Measurements from ENCODE around the gene SELENOV.

Gene SELENOV

GRCh38 chr19:39489756-39490155 lies 25.2 kb upstream of the SELENOV start:
- in situ Hi-C loops (cut with MboI; ENCODE audit: low pct_unique_long_range_greater_than_20kb, low sequenced_read_pairs): no loop called here
- DNase-seq: no peak

DNA sequence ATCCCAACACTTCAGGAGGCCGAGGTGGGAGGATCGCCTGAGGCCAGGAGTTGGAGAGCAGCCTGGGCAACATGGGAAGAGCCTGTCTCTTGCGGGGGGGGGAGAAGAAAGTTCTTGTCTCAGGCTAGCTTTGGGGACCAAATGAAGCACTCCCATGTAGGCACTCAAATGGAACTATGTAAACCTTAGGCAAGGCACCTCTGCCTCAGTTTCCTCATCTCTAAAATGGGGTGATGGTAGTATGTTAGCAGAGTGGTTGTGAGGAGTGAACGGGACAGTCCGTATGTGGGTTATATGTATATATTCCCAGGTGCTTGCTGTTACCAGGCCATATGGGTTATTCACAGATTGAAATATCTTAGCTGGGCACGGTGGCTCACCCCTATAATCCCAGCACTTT lies 22.7 kb upstream of the SELENOV start:
- no peak for DNase-seq
- in situ Hi-C loops (cut with MboI; ENCODE audit: low pct_unique_long_range_greater_than_20kb, low sequenced_read_pairs): no loop called here

DNA sequence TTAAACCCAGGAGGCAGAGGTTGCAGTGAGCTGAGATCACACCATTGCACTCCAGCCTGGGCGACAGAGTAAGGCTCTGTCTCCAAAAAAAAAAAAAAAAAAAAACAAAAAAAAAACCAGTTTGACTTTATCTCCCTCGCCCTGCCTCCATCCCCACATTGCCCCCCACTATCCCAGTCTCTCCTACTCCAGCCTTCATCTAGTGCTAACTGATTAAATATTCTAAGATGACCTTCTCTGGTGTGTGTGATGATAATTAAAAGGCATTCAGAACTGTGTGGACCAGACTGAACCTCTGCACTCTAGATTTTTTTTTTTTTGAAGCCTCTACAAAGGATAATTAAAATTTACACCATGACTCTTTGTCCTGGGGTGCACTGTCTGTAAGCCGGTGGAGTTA lies 22.2 kb upstream of the SELENOV start:
- DNase-seq: no peak
- in situ Hi-C loops (cut with MboI; ENCODE audit: low pct_unique_long_range_greater_than_20kb, low sequenced_read_pairs): no loop called here

DNA sequence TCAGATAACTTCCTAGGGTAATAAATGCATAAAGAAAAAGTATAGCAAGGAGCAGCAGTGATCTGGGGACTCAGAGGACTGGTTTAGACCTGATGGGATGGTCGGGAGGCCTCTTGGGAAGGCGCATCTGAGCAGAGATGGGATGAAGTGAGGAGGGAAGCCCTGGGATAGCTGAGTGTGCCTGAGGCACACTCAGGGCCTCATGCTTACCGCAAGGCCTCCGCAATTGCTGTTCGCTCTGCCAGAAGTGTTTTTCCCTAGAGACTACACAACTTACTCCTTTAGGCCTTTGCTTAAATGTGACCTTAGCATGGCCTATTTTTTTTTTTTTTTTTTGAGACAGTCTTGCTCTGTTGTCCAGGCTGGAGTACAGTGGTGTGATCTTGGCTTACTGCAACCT lies 20.3 kb upstream of the SELENOV start:
- in situ Hi-C loops (cut with MboI; ENCODE audit: low pct_unique_long_range_greater_than_20kb, low sequenced_read_pairs): no loop called here
- DNase-seq: no peak

DNA sequence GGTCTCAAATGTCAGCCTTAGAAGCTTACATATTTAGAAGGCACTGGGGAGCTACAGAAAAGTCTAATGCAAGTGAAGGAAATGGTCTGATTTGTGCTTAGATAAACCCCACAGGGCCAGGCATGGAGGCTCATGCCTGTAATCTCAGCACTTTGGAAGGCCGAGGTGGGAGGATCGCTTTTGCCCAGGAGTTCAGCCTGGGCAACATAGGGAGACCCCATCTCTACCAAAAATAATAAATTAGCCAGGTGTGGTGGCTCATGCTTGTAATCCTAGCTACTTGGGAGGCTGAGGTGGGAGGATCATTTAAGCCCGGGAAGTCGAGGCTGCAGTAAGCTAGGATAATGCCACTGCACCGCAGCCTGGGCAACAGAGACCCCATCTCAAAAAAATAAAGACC lies 18.9 kb upstream of the SELENOV start:
- in situ Hi-C loops (cut with MboI; ENCODE audit: low pct_unique_long_range_greater_than_20kb, low sequenced_read_pairs): no loop called here
- DNase-seq: no peak

- DNase-seq: no peak
- in situ Hi-C loops (cut with MboI; ENCODE audit: low pct_unique_long_range_greater_than_20kb, low sequenced_read_pairs): no loop called here
Observed at GRCh38 chr19:39497701-39497995, 17.3 kb upstream of the SELENOV start.

DNA sequence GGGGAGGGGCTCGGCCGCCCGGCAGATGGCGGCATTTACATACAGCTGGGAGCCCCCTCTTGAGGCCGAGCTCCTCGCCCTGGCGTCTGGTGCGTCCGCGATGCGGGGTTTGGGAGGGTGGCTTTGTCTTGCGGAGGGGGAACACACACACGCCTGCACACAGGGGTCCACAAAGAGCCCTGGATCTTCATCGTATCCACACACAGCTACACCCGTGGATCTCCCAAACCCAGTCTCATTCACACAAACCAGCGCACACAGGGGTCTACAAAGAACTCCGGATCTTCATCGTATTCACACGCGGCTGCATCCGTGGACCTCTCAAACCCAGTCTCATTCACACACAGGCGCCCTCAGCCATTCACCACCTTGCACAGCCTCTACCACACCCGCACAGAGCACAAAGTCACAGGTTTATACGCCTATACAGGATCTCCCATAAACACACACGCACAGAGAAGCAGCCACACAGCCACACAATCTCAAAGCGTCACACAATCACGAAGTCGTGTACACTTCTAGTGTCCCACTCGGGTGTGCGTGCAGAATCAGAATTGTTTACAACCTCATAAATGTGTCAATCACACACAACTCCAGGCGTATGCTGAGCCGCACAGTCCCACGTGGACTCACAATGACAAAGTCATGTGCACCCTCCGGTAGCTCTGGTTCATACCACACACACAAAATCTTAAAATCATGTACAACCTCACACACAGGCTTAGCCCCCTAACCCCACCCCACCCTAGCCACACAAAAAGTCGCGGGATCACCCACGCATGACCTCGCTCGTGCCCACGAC lies 16.7 kb upstream of the SELENOV start:
- peak; percentile 56 for DNase-seq
- in situ Hi-C loops (cut with MboI; ENCODE audit: low pct_unique_long_range_greater_than_20kb, low sequenced_read_pairs): no loop called here

DNA sequence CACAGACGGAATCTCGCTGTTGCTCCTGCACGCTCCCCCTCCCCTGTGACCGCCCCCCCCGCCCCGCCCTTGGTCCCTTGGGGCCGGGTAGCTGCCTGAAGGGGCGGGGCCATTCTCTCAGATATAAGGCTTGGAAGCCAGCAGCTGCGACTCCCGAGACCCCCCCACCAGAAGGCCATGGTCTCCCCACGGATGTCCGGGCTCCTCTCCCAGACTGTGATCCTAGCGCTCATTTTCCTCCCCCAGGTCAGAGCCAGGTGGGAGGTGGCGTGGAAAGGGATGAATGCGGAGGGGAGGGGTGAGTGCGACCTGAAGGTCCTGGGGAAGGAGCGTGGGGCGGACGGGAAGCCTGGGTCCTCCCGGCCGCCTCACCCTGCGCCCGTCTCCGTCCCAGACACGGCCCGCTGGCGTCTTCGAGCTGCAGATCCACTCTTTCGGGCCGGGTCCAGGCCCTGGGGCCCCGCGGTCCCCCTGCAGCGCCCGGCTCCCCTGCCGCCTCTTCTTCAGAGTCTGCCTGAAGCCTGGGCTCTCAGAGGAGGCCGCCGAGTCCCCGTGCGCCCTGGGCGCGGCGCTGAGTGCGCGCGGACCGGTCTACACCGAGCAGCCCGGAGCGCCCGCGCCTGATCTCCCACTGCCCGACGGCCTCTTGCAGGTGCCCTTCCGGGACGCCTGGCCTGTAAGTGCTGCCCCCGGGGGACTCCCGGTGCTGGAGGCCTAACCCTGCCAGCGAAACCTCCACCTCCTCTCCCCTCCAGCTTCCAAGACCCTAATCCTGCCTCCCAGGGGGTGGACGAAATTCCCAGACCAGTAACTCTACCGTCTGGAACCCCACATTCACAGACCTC lies 15.9 kb upstream of the SELENOV start, which contains the start of gene DLL3:
Gene DLL3 (plus strand): TSS at position 150 of the 845 bp plus-strand sequence. CDS start 28 bp downstream, at position 178.
- in situ Hi-C loops (cut with MboI; ENCODE audit: low pct_unique_long_range_greater_than_20kb, low sequenced_read_pairs): no loop called here

GRCh38 chr19:39499932-39500331 lies 15.0 kb upstream of the SELENOV start:
- in situ Hi-C loops (cut with MboI; ENCODE audit: low pct_unique_long_range_greater_than_20kb, low sequenced_read_pairs): no loop called here
- no peak for DNase-seq

More for the DNA sequence above, 15.9 kb upstream of the SELENOV start, which contains the start of gene DLL3:
- no peak for DNase-seq

GRCh38 chr19:39500543-39500942 lies 14.4 kb upstream of the SELENOV start:
- no peak for DNase-seq
- in situ Hi-C loops (cut with MboI; ENCODE audit: low pct_unique_long_range_greater_than_20kb, low sequenced_read_pairs): no loop called here

DNA sequence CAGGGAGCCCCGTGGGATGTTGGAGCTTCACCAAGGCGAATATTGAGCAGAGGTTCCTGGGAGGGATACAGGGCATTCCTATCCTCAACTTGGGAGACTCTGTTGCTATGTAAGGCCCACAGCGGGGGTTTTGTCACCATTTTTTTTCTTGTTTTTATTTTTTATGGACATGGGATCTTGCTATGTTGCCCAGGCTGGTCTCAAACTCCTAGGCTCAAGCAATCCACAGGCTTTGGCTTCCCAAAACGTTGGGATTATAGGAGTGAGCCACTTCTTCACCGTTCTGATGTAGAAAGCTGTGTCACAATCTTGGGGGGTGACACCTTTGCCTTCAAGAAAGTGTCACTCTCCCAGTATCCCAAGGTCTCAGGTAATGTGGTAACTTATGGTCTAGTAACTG lies 13.6 kb upstream of the SELENOV start:
- in situ Hi-C loops (cut with MboI; ENCODE audit: low pct_unique_long_range_greater_than_20kb, low sequenced_read_pairs): no loop called here
- no peak for DNase-seq

DNA sequence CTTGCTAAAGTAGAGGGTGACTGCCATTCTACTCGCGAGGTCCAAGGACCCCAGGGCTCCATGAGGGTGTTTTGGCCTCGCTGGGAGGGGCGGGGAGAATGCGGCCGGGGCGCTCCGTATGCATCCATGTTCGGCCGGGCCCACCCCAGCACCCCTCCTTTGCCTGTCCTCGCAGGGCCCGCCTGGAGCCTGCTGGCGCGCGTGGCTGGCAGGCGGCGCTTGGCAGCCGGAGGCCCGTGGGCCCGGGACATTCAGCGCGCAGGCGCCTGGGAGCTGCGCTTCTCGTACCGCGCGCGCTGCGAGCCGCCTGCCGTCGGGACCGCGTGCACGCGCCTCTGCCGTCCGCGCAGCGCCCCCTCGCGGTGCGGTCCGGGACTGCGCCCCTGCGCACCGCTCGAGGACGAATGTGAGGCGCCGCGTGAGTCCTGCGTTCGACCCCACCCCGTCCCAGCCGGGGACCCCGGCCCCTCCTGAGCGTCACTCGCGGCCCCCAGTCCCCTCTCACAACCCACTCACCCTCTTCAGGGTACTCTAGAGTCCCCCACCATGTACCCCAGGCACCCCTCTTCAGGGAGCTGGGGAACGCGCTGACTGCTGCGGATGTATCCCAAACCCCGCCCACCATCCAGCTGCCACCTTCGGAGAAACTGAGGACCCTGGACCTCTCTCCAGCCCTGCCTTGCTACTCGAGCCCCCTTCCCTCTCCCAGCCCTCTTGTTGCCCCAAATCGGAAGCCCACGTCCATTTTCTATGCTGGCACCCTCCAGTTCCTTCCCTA lies 12.1 kb upstream of the SELENOV start:
- DNase-seq: peak; percentile 80
- in situ Hi-C loops (cut with MboI; ENCODE audit: low pct_unique_long_range_greater_than_20kb, low sequenced_read_pairs): no loop called here

DNA sequence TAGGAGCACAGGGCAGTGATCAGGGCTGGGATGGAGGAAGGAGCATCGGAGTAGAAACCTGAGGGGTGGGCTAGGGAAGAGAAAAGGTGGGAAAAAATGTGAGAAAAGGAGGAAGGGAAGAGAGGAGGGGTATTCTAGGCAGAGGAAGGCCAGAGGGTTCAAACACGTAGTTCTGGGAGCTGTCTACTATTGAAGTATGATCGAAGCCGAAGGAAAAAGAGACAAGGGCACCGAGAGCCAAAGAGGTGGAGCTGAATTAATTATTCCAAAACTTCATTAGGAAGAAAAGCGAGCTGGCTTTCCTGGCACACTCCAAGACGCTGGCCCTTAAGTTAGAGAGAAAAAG lies 8.4 kb upstream of the SELENOV start:
- in situ Hi-C loops (cut with MboI; ENCODE audit: low pct_unique_long_range_greater_than_20kb, low sequenced_read_pairs): no loop called here
- DNase-seq: no peak

DNA sequence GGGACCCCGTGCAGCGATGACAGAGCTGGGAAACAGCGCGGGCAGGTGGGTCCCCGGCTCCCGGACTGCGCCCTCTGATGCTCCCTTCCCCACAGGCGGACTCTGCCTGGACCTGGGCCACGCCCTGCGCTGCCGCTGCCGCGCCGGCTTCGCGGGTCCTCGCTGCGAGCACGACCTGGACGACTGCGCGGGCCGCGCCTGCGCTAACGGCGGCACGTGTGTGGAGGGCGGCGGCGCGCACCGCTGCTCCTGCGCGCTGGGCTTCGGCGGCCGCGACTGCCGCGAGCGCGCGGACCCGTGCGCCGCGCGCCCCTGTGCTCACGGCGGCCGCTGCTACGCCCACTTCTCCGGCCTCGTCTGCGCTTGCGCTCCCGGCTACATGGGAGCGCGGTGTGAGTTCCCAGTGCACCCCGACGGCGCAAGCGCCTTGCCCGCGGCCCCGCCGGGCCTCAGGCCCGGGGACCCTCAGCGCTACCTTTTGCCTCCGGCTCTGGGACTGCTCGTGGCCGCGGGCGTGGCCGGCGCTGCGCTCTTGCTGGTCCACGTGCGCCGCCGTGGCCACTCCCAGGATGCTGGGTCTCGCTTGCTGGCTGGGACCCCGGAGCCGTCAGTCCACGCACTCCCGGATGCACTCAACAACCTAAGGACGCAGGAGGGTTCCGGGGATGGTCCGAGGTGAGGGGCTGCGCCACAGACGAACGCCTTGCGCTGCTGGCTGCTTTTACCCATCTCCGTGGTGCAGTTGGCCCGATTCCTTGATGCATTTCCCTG lies 7.8 kb upstream of the SELENOV start:
- DNase-seq: peak; percentile 85
- in situ Hi-C loops (cut with MboI; ENCODE audit: low pct_unique_long_range_greater_than_20kb, low sequenced_read_pairs): no loop called here

GRCh38 chr19:39507715-39508364 lies 7.1 kb upstream of the SELENOV start:
- no peak for DNase-seq
- in situ Hi-C loops (cut with MboI; ENCODE audit: low pct_unique_long_range_greater_than_20kb, low sequenced_read_pairs): no loop called here

DNA sequence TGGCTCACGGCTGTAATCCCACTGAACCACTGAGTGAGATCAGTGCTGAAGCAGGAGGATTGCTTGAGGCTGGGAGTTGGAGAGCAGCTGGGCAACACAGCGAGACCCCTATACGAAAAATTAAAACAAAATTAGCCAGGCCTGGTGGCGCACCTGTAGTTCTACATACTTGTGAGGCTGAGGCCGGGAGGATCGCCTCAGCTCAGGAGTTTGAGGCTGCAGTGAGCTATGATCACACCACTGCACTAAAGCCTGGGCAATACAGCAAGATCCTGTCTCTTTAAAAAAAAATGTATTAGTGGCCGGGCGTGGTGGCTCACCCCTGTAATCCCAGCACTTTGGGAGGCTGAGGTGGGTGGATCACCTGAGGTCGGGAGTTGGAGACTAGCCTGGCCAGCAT lies 6.3 kb upstream of the SELENOV start:
- DNase-seq: no peak
- in situ Hi-C loops (cut with MboI; ENCODE audit: low pct_unique_long_range_greater_than_20kb, low sequenced_read_pairs): no loop called here

GRCh38 chr19:39509233-39509632 lies 5.7 kb upstream of the SELENOV start:
- in situ Hi-C loops (cut with MboI; ENCODE audit: low pct_unique_long_range_greater_than_20kb, low sequenced_read_pairs): no loop called here
- DNase-seq: no peak

DNA sequence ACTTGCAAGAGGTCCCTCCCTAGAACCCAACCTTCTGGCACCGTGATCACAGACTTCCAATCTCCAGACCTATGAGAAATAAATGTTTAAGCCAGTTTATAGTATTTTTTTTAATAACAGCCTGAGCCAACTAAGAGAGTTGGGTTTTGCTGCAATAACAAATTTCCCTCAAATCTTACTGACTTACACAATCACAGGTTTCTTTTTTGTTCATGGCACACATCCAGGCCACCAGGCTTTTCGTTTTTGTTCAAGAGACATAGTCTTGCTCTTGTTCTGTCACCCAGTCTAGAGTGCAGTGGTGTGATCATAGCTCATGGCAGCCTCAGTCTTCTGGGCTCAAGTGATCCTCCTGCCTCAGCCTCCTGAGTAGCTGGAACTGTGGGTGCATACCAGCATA lies 2.0 kb upstream of the SELENOV start:
- in situ Hi-C loops (cut with MboI; ENCODE audit: low pct_unique_long_range_greater_than_20kb, low sequenced_read_pairs): no loop called here
- DNase-seq: no peak

All from KBM-7 (cell line).